HFF-Myc (cell line): ENCODE measurements around the gene MAPRE3.

Experiments
- DNase-seq: peaks from one replicate; pipeline ENCODE4 v3.0.0-alpha.2; 2011; ENCODE audit warnings: low read depth; ENCODE audit errors: extremely low read depth
- H3K4me3 ChIP-seq: replicated peaks from 2 replicates; pipeline ENCODE4 v1.5.1; 2011; ENCODE audit warnings: low read depth, mild to moderate bottlenecking, control low read depth, low read length
- CTCF ChIP-seq: IDR thresholded peaks from 2 replicates; pipeline ENCODE4 v1.5.1; 2012; ENCODE audit warnings: mild to moderate bottlenecking, low read depth, low read length, control low read depth; ENCODE audit errors: missing control alignments

Gene MAPRE3

GRCh38 chr2:27019459-27019858, 49.0 kb downstream of the MAPRE3 start:
- no peak overlapping the region for H3K4me3 ChIP-seq
- no peak for TF ChIP-seq CTCF
- DNase-seq = no peak

- TF ChIP-seq CTCF = no peak
- no peak overlapping the region for H3K4me3 ChIP-seq
- DNase-seq = no peak
Measured at GRCh38 chr2:27019931-27020855, 49.8 kb downstream of the MAPRE3 start.

- no peak for DNase-seq
- no peak overlapping the region for H3K4me3 ChIP-seq
- TF ChIP-seq CTCF = no peak
Measured at GRCh38 chr2:27021253-27022049, 51.0 kb downstream of the MAPRE3 start.

- no peak for DNase-seq
- no peak for TF ChIP-seq CTCF
- no peak overlapping the region for H3K4me3 ChIP-seq
Measured at GRCh38 chr2:27023740-27024139, 53.3 kb downstream of the MAPRE3 start.

- no peak overlapping the region for H3K4me3 ChIP-seq
- DNase-seq = no peak
- peak; percentile 13 for TF ChIP-seq CTCF
Measured at GRCh38 chr2:27024188-27024587, 53.8 kb downstream of the MAPRE3 start.

- DNase-seq = no peak
- H3K4me3 ChIP-seq = no peak overlapping the region
- TF ChIP-seq CTCF = no peak
Measured at GRCh38 chr2:27024812-27025211, 54.4 kb downstream of the MAPRE3 start.
